H9 (cell line): ENCODE measurements around the gene CCKAR. TPM values are rescaled to one million over a fixed set of nuclear protein-coding genes. Genes with fewer than 3 reads are reported as not detected.

Experiments
- DNase-seq: peaks from one replicate; pipeline ENCODE4 v3.0.0-alpha.2; 2017
- H2AFZ ChIP-seq: one replicate; pipeline ENCODE4 v1.6.1; 2013; ENCODE audit warnings: mild to moderate bottlenecking, low read length, control low read depth, moderate library complexity
- H2AK5ac ChIP-seq: 2 replicates; pipeline ENCODE4 v1.6.1; 2013; ENCODE audit warnings: low read length, control low read depth, mixed read lengths; ENCODE audit not compliant: insufficient read length
- H2BK120ac ChIP-seq: one replicate; pipeline ENCODE4 v1.6.1; 2013; ENCODE audit warnings: low read depth, mild to moderate bottlenecking, low read length, control low read depth, inconsistent platforms; ENCODE audit not compliant: poor library complexity, severe bottlenecking
- H2BK12ac ChIP-seq: 2 replicates; pipeline ENCODE4 v1.6.1; 2013; ENCODE audit warnings: low read length, control low read depth, mixed read lengths, low read depth; ENCODE audit not compliant: insufficient read length
- H2BK15ac ChIP-seq: 2 replicates; pipeline ENCODE4 v1.6.1; 2013; ENCODE audit warnings: low read depth, low read length, control low read depth
- H2BK20ac ChIP-seq: one replicate; pipeline ENCODE4 v1.6.1; 2013; ENCODE audit warnings: low read depth, mild to moderate bottlenecking, low read length, control low read depth, inconsistent platforms; ENCODE audit not compliant: poor library complexity, severe bottlenecking
- H2BK5ac ChIP-seq: 2 replicates; pipeline ENCODE4 v1.6.1; 2013; ENCODE audit warnings: low read length, control low read depth, mixed read lengths; ENCODE audit not compliant: insufficient read length
- H3K14ac ChIP-seq: 2 replicates; pipeline ENCODE4 v1.6.1; 2013; ENCODE audit warnings: low read length, control low read depth; ENCODE audit not compliant: insufficient read depth
- H3K18ac ChIP-seq: 2 replicates; pipeline ENCODE4 v1.6.1; 2013; ENCODE audit warnings: low read depth, mild to moderate bottlenecking, mixed read lengths, low read length, control low read depth; ENCODE audit not compliant: insufficient read length
- H3K23ac ChIP-seq: 2 replicates; pipeline ENCODE4 v1.6.1; 2013; ENCODE audit warnings: low read length, control low read depth, mixed read lengths, low read depth; ENCODE audit not compliant: insufficient read length
- H3K23me2 ChIP-seq: 2 replicates; pipeline ENCODE4 v1.6.1; 2013; ENCODE audit warnings: low read depth, mild to moderate bottlenecking, mixed read lengths, low read length, control low read depth; ENCODE audit not compliant: insufficient read length, poor library complexity, severe bottlenecking
- H3K27ac ChIP-seq: 2 replicates; pipeline ENCODE4 v1.5.1; 2013; ENCODE audit warnings: low read length, control low read depth, mixed read lengths, low read depth; ENCODE audit not compliant: insufficient read length
- H3K27me3 ChIP-seq: 2 replicates; pipeline ENCODE4 v1.6.1; 2013; ENCODE audit warnings: low read length, control low read depth, inconsistent platforms; ENCODE audit not compliant: insufficient read depth
- H3K4ac ChIP-seq: 2 replicates; pipeline ENCODE4 v1.6.1; 2013; ENCODE audit warnings: low read depth, mild to moderate bottlenecking, control low read depth, inconsistent platforms, low read length, moderate library complexity
- H3K4me1 ChIP-seq: 2 replicates; pipeline ENCODE4 v1.6.1; 2013; ENCODE audit warnings: low read length, control low read depth, inconsistent platforms; ENCODE audit not compliant: insufficient read depth
- H3K4me2 ChIP-seq: 2 replicates; pipeline ENCODE4 v1.6.1; 2013; ENCODE audit warnings: low read length, control low read depth, mixed read lengths; ENCODE audit not compliant: insufficient read length, insufficient read depth
- H3K56ac ChIP-seq: 2 replicates; pipeline ENCODE4 v1.6.1; 2013; ENCODE audit warnings: low read depth, mild to moderate bottlenecking, mixed read lengths, low read length, control low read depth; ENCODE audit not compliant: insufficient read length
- H3K79me1 ChIP-seq: 2 replicates; pipeline ENCODE4 v1.6.1; 2013; ENCODE audit warnings: low read depth, mild to moderate bottlenecking, moderate library complexity, low read length, control low read depth, inconsistent platforms; ENCODE audit not compliant: insufficient read depth, poor library complexity, severe bottlenecking
- H3K79me2 ChIP-seq: 2 replicates; pipeline ENCODE4 v1.6.1; 2013; ENCODE audit warnings: low read length, control low read depth, inconsistent platforms; ENCODE audit not compliant: insufficient read depth
- H3K9ac ChIP-seq: 2 replicates; pipeline ENCODE4 v1.6.1; 2013; ENCODE audit warnings: low read length, control low read depth, mixed read lengths; ENCODE audit not compliant: insufficient read length; ENCODE audit errors: extremely low read depth
- H3K9me3 ChIP-seq: one replicate; pipeline ENCODE4 v1.6.1; 2013; ENCODE audit warnings: low read depth, low read length, inconsistent platforms; ENCODE audit not compliant: control insufficient read depth
- H3T11ph ChIP-seq: one replicate; pipeline ENCODE4 v1.6.1; 2013; ENCODE audit warnings: mild to moderate bottlenecking, low read length, control low read depth, inconsistent platforms
- H4K20me1 ChIP-seq: one replicate; pipeline ENCODE4 v1.6.1; 2013; ENCODE audit not compliant: control insufficient read depth, insufficient read length, insufficient read depth
- H4K5ac ChIP-seq: 2 replicates; pipeline ENCODE4 v1.6.1; 2013; ENCODE audit warnings: low read depth, mild to moderate bottlenecking, mixed read lengths, low read length, control low read depth; ENCODE audit not compliant: insufficient read length
- H4K8ac ChIP-seq: replicated peaks from 2 replicates; pipeline ENCODE4 v1.6.1; 2013; ENCODE audit warnings: low read length, control low read depth, mixed read lengths, low read depth; ENCODE audit not compliant: insufficient read length
- H4K91ac ChIP-seq: 2 replicates; pipeline ENCODE4 v1.6.1; 2013; ENCODE audit warnings: low read depth, mild to moderate bottlenecking, moderate library complexity, mixed read lengths, low read length, control low read depth; ENCODE audit not compliant: insufficient read length
- H3K27ac Mint-ChIP-seq, 3 experiments: 2 replicates in 2 of 3; 3 replicates in 1 of 3; pipeline ENCODE4 v1.8.0; 2020 to 2021; ENCODE audit warnings: mixed read lengths in 3 of 3, mild to moderate bottlenecking in 1 of 3, moderate library complexity in 1 of 3
- H3K27me3 Mint-ChIP-seq: 2 replicates; pipeline ENCODE4 v1.8.0; 2021; ENCODE audit warnings: low read depth, mild to moderate bottlenecking, moderate library complexity, mixed read lengths
- H3K36me3 Mint-ChIP-seq, 3 experiments: 2 replicates in 2 of 3; 3 replicates in 1 of 3; pipeline ENCODE4 v1.8.0; 2020 to 2021; ENCODE audit warnings: low read depth in 3 of 3, mixed read lengths in 3 of 3; ENCODE audit not compliant: insufficient read depth in 1 of 3
- H3K4me1 Mint-ChIP-seq, 2 experiments: 2 replicates each; pipeline ENCODE4 v1.8.0; 2020; ENCODE audit warnings: mixed read lengths in 2 of 2
- H3K4me3 Mint-ChIP-seq, 2 experiments: 2 replicates in 1 of 2; 3 replicates in 1 of 2; pipeline ENCODE4 v1.8.0; 2020 to 2021; ENCODE audit warnings: mild to moderate bottlenecking in 2 of 2, mixed read lengths in 2 of 2, moderate library complexity in 1 of 2
- H3K9me3 Mint-ChIP-seq, 2 experiments: 2 replicates in 1 of 2; 3 replicates in 1 of 2; pipeline ENCODE4 v1.8.0; 2020; ENCODE audit warnings: mild to moderate bottlenecking in 2 of 2, mixed read lengths in 2 of 2, moderate library complexity in 1 of 2
- CTCF ChIP-seq: fragments of 200-600 bp; sonication (generic); conservative IDR thresholded peaks from 3 replicates; pipeline ENCODE4 v1.8.0; 2021; ENCODE audit warnings: antibody characterized with exemption, mild to moderate bottlenecking
- WGBS: extraction: QIAGEN DNeasy Blood & Tissue Kit; methylation state at CpG from one replicate; pipeline ENCODE4 v1.1.7; 2013; ENCODE audit warnings: missing lambda C conversion rate, low lambda C conversion rate, mixed read lengths; ENCODE audit not compliant: insufficient read length; ENCODE audit errors: extremely low coverage; 5-methylcytosine and 5-hydroxymethylcytosine counted together
- total RNA-seq: library from RNA; stranded (reverse); gene quantifications from 2 replicates; pipeline ENCODE4 v1.2.1, GENCODE V29; 2021

The CCKAR gene
- total RNA-seq, 1 experiment from 2014 or later = not detected

GRCh38 chr4:26441102-26441501, 49.2 kb downstream of the CCKAR start:
- no peak overlapping the region for H4K5ac ChIP-seq
- no peak overlapping the region for H2BK120ac ChIP-seq
- no peak overlapping the region for H2BK5ac ChIP-seq
- no peak overlapping the region for H3K4me2 ChIP-seq
- Mint-ChIP-seq H3K36me3 (peaks cover 17 to 74% (median 46%) of the 10 kb centered on the region in 3 experiments; a peak in 6 of 7 replicates), H3K4me1 (no peaks in the 10 kb centered on the region), H3K27ac (no peak overlapping the region), H3K4me3 (no peak overlapping the region), H3K27me3 (no peaks in the 10 kb centered on the region; the same call in 1 of the 2 replicates), H3K9me3 (peaks cover 8 to 25% of the 10 kb centered on the region in 2 experiments)
- no peaks in the 10 kb centered on the region for H3K79me1 ChIP-seq
- H3K14ac ChIP-seq = no peak overlapping the region
- no peaks in the 10 kb centered on the region for H3K27me3 ChIP-seq
- H3K79me2 ChIP-seq = no peaks in the 10 kb centered on the region
- H3K9me3 ChIP-seq = peaks cover 5% of the 10 kb centered on the region
- H2BK12ac ChIP-seq = no peak overlapping the region
- H3T11ph ChIP-seq = no peak overlapping the region
- no peaks in the 10 kb centered on the region for H3K4me1 ChIP-seq
- H2BK15ac ChIP-seq = no peak overlapping the region
- no peak overlapping the region for H2AFZ ChIP-seq
- no peak for TF ChIP-seq CTCF
- H3K23me2 ChIP-seq = no peaks in the 10 kb centered on the region
- H3K4ac ChIP-seq = no peak overlapping the region
- H3K27ac ChIP-seq = no peak overlapping the region
- no peak overlapping the region for H3K18ac ChIP-seq
- no CpG with 5 or more reads among the region's 7 CpGs for WGBS
- no peak overlapping the region for H4K8ac ChIP-seq
- H2AK5ac ChIP-seq = no peak overlapping the region
- no peak overlapping the region for H2BK20ac ChIP-seq
- DNase-seq = no peak
- no peak overlapping the region for H4K91ac ChIP-seq
- H4K20me1 ChIP-seq = no peaks in the 10 kb centered on the region
- no peak overlapping the region for H3K56ac ChIP-seq
- H3K23ac ChIP-seq = no peak overlapping the region
- no peak overlapping the region for H3K9ac ChIP-seq
